GM23338 (cell line): Measurements from ENCODE around the gene CCBE1.

ENCODE experiments used
- CREB1 ChIP-seq: fragments of 250-450 bp; sonication (Bioruptor Pico); IDR thresholded peaks from 2 replicates; pipeline ENCODE4 v1.5.0; 2020; ENCODE audit warnings: low read depth, mild to moderate bottlenecking, moderate library complexity
- CTCF ChIP-seq, 2 experiments: fragments of 200-600 bp in 1 of 2; sonication (generic) in 1 of 2; conservative IDR thresholded peaks; 2 replicates each; pipeline versions ENCODE4 v1.5.1 to v1.6.1; 2016 to 2017; ENCODE audit warnings: antibody characterized with exemption in 2 of 2, low read depth in 2 of 2, mild to moderate bottlenecking in 2 of 2, moderate library complexity in 1 of 2
- EZH2 ChIP-seq: fragments of 200-600 bp; sonication (generic); IDR thresholded peaks from one replicate; pipeline ENCODE4 v1.8.0; 2017; ENCODE audit warnings: antibody characterized with exemption, mild to moderate bottlenecking, low read depth; ENCODE audit not compliant: unreplicated experiment
- EZH2phosphoT487 ChIP-seq: fragments of 200-600 bp; sonication (generic); IDR thresholded peaks from one replicate; pipeline ENCODE4 v1.8.1; 2018; ENCODE audit warnings: antibody characterized with exemption; ENCODE audit not compliant: unreplicated experiment
- JUNB ChIP-seq: IDR thresholded peaks from one replicate; pipeline ENCODE4 v1.6.1; 2016; ENCODE audit warnings: antibody characterized with exemption; ENCODE audit not compliant: unreplicated experiment
- NANOG ChIP-seq: IDR thresholded peaks from 2 replicates; pipeline ENCODE4 v1.6.1; 2016; ENCODE audit warnings: antibody characterized with exemption, borderline replicate concordance
- POLR2AphosphoS5 ChIP-seq: IDR thresholded peaks from 2 replicates; pipeline ENCODE4 v1.6.1; 2016; ENCODE audit warnings: antibody characterized with exemption, low read depth
- STAT1 ChIP-seq: IDR thresholded peaks from one replicate; pipeline ENCODE4 v1.6.1; 2016; ENCODE audit warnings: antibody characterized with exemption; ENCODE audit not compliant: unreplicated experiment
- ZNF114 ChIP-seq: fragments of 250-450 bp; sonication (Bioruptor Pico); IDR thresholded peaks from 2 replicates; pipeline ENCODE4 v1.5.0; 2020; ENCODE audit warnings: mild to moderate bottlenecking, moderate library complexity
- ZNF331 ChIP-seq: fragments of 250-450 bp; sonication (Bioruptor Pico); IDR thresholded peaks from 2 replicates; pipeline ENCODE4 v1.5.0; 2020; ENCODE audit warnings: low read depth, mild to moderate bottlenecking, moderate library complexity
- ZNF462 ChIP-seq: fragments of 250-450 bp; sonication (Bioruptor Pico); IDR thresholded peaks from 2 replicates; pipeline ENCODE4 v1.5.0; 2020; ENCODE audit warnings: mild to moderate bottlenecking, moderate library complexity
- TF ChIP-seq, protein P1 (sequence below): IDR thresholded peaks from one replicate; pipeline ENCODE4 v1.6.1; 2018; ENCODE audit warnings: antibody characterized with exemption; ENCODE audit not compliant: unreplicated experiment
- TF ChIP-seq, protein P2 (sequence below): IDR thresholded peaks from 2 replicates; pipeline ENCODE4 v1.6.1; 2016; ENCODE audit warnings: antibody characterized with exemption

DNA sequence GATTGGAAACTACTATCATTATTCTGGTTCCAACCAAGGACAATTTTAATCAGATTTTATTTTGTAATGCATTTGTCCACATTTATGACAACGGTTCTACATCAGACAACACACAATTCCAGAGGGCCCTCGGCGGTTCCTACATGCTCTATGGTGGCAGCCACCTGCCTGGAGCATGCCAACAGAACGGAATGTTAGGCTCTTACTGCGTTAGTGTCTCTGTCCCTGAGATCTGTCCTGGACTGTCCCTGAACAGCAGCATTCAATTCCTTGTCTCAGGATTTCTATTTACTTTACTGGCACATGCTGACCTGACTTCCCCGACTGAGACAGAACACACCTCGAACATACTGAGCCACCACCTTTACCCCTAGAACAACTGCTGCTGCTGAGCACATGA lies 117.7 kb downstream of the CCBE1 start:
- no peak for TF ChIP-seq CTCF (conservative IDR thresholded peaks at IDR 0.05; ENCODE audit: low read depth in 2 of 2)
- no peak for TF ChIP-seq POLR2AphosphoS5
- TF ChIP-seq, protein P1, sequence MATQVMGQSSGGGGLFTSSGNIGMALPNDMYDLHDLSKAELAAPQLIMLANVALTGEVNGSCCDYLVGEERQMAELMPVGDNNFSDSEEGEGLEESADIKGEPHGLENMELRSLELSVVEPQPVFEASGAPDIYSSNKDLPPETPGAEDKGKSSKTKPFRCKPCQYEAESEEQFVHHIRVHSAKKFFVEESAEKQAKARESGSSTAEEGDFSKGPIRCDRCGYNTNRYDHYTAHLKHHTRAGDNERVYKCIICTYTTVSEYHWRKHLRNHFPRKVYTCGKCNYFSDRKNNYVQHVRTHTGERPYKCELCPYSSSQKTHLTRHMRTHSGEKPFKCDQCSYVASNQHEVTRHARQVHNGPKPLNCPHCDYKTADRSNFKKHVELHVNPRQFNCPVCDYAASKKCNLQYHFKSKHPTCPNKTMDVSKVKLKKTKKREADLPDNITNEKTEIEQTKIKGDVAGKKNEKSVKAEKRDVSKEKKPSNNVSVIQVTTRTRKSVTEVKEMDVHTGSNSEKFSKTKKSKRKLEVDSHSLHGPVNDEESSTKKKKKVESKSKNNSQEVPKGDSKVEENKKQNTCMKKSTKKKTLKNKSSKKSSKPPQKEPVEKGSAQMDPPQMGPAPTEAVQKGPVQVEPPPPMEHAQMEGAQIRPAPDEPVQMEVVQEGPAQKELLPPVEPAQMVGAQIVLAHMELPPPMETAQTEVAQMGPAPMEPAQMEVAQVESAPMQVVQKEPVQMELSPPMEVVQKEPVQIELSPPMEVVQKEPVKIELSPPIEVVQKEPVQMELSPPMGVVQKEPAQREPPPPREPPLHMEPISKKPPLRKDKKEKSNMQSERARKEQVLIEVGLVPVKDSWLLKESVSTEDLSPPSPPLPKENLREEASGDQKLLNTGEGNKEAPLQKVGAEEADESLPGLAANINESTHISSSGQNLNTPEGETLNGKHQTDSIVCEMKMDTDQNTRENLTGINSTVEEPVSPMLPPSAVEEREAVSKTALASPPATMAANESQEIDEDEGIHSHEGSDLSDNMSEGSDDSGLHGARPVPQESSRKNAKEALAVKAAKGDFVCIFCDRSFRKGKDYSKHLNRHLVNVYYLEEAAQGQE = no peak
- TF ChIP-seq EZH2phosphoT487 = no peak
- no peak for TF ChIP-seq EZH2
- no peak for TF ChIP-seq ZNF114
- TF ChIP-seq CREB1 (CRISPR knock-in tag) = no peak
- TF ChIP-seq, protein P2, sequence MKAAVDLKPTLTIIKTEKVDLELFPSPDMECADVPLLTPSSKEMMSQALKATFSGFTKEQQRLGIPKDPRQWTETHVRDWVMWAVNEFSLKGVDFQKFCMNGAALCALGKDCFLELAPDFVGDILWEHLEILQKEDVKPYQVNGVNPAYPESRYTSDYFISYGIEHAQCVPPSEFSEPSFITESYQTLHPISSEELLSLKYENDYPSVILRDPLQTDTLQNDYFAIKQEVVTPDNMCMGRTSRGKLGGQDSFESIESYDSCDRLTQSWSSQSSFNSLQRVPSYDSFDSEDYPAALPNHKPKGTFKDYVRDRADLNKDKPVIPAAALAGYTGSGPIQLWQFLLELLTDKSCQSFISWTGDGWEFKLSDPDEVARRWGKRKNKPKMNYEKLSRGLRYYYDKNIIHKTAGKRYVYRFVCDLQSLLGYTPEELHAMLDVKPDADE = no peak
- TF ChIP-seq JUNB = no peak
- TF ChIP-seq STAT1 = no peak
- no peak for TF ChIP-seq ZNF462 (CRISPR knock-in tag)
- TF ChIP-seq ZNF331 (CRISPR knock-in tag) = no peak
- no peak for TF ChIP-seq NANOG
